H1 (cell line): ENCODE measurements around the gene ACKR3. TPM values are rescaled to one million over a fixed set of nuclear protein-coding genes. Genes with fewer than 3 reads are reported as not detected.

Experiments
- CTCF ChIA-PET: fragments of 300-600 bp; sonication (Branson Sonifier 250); formaldehyde crosslinking; loops from one replicate; lab custom pipeline; 2021; ENCODE audit not compliant: partially characterized antibody; lab: Charles Lee
- POLR2A ChIA-PET: fragments of 300-600 bp; sonication (Branson Sonifier 250); formaldehyde crosslinking; loops from one replicate; lab custom pipeline; 2021; ENCODE audit warnings: inconsistent platforms; ENCODE audit not compliant: partially characterized antibody; lab: Charles Lee
- DNase-seq, 2 experiments: peaks; one replicate each; pipeline versions ENCODE4 v3.0.0 to v3.0.0-alpha.2; 2010 to 2022; ENCODE audit warnings: low spot score in 2 of 2, low read depth in 1 of 2, mixed read lengths in 1 of 2
- FAIRE-seq: peaks from 2 replicates; lab custom pipeline; 2011; peaks lifted over from hg19 to GRCh38; lab: Jason Lieb, UNC
- H2AFZ ChIP-seq: 2 replicates; pipeline ENCODE4 v1.8.1; 2012; ENCODE audit warnings: low read length, inconsistent platforms
- H2AK5ac ChIP-seq: 2 replicates; pipeline ENCODE4 v1.6.1; 2013; ENCODE audit warnings: low read depth, low read length
- H2BK120ac ChIP-seq: replicated peaks from 2 replicates; pipeline ENCODE3; 2013; ENCODE audit warnings: low read depth, low read length, inconsistent platforms
- H2BK12ac ChIP-seq: 2 replicates; pipeline ENCODE4 v1.6.1; 2013; ENCODE audit warnings: low read depth, low read length
- H2BK15ac ChIP-seq: 2 replicates; pipeline ENCODE4 v1.6.1; 2013; ENCODE audit warnings: low read length
- H2BK20ac ChIP-seq: 2 replicates; pipeline ENCODE4 v1.6.1; 2013; ENCODE audit warnings: low read length
- H2BK5ac ChIP-seq: 2 replicates; pipeline ENCODE4 v1.6.1; 2013; ENCODE audit warnings: low read depth, low read length
- H3K14ac ChIP-seq: 2 replicates; pipeline ENCODE4 v1.6.1; 2013; ENCODE audit warnings: inconsistent platforms; ENCODE audit not compliant: insufficient read length
- H3K18ac ChIP-seq: 2 replicates; pipeline ENCODE4 v1.6.1; 2013; ENCODE audit warnings: low read length; ENCODE audit errors: extremely low read depth
- H3K23ac ChIP-seq: 2 replicates; pipeline ENCODE4 v1.6.1; 2013; ENCODE audit warnings: inconsistent platforms; ENCODE audit not compliant: insufficient read length
- H3K23me2 ChIP-seq: 2 replicates; pipeline ENCODE4 v1.6.1; 2013; ENCODE audit warnings: low read depth, low read length
- H3K27ac ChIP-seq: 2 replicates; pipeline ENCODE4 v1.6.1; 2011; ENCODE audit warnings: low read depth, low read length, inconsistent platforms
- H3K27me3 ChIP-seq, 4 experiments: replicated peaks in 1 of 4; 1 replicate in 1 of 4; 2 replicates in 3 of 4; pipeline versions ENCODE4 v1.6.1 to v1.8.1; 2011 to 2013; ENCODE audit warnings: low read length in 3 of 4, mild to moderate bottlenecking in 3 of 4, inconsistent platforms in 2 of 4, mixed read lengths in 2 of 4, moderate library complexity in 1 of 4; ENCODE audit not compliant: control insufficient read depth in 3 of 4, insufficient read depth in 3 of 4; ENCODE audit errors: extremely low read depth in 1 of 4
- H3K36me3 ChIP-seq, 4 experiments: 2 replicates each; pipeline versions ENCODE4 v1.6.1 to v1.8.1; 2011 to 2013; ENCODE audit warnings: mild to moderate bottlenecking in 4 of 4, low read length in 3 of 4, moderate library complexity in 2 of 4, control low read depth in 1 of 4, inconsistent platforms in 1 of 4; ENCODE audit not compliant: insufficient read depth in 4 of 4, control insufficient read depth in 2 of 4
- H3K4ac ChIP-seq: replicated peaks from 2 replicates; pipeline ENCODE3; 2013; ENCODE audit warnings: low read length, low read depth, mixed read lengths, inconsistent platforms; ENCODE audit not compliant: insufficient read length
- H3K4me1 ChIP-seq, 4 experiments: replicated peaks in 1 of 4; 1 replicate in 1 of 4; 2 replicates in 3 of 4; pipeline versions ENCODE4 v1.6.1 to v1.8.1; 2011 to 2013; ENCODE audit warnings: low read length in 3 of 4, inconsistent platforms in 2 of 4, mixed read lengths in 1 of 4; ENCODE audit not compliant: insufficient read depth in 4 of 4, control insufficient read depth in 3 of 4
- H3K4me2 ChIP-seq, 2 experiments: 2 replicates each; pipeline versions ENCODE4 v1.6.1 to v1.8.1; 2011 to 2013; ENCODE audit warnings: low read depth in 2 of 2, low read length in 2 of 2, control low read depth in 1 of 2, inconsistent platforms in 1 of 2, mild to moderate bottlenecking in 1 of 2; ENCODE audit not compliant: insufficient read depth in 1 of 2
- H3K4me3 ChIP-seq, 4 experiments: fragments of 200-600, 300-600 bp in 1 of 4; sonication (generic), shearing (Covaris generic), sonication (Bioruptor Twin) in 1 of 4; 2 replicates each; pipeline versions ENCODE4 v1.5.1 to v1.8.1; 2011 to 2016; ENCODE audit warnings: low read length in 4 of 4, low read depth in 3 of 4, control low read depth in 2 of 4, inconsistent platforms in 2 of 4, mild to moderate bottlenecking in 2 of 4, mixed read lengths in 1 of 4, moderate library complexity in 1 of 4; ENCODE audit not compliant: insufficient read depth in 2 of 4; ENCODE audit errors: extremely low read depth in 1 of 4
- H3K56ac ChIP-seq: replicated peaks from 2 replicates; pipeline ENCODE3; 2013; ENCODE audit warnings: low read depth, mild to moderate bottlenecking, mixed read lengths, low read length, inconsistent platforms; ENCODE audit not compliant: insufficient read length
- H3K79me1 ChIP-seq: 2 replicates; pipeline ENCODE4 v1.6.1; 2013; ENCODE audit warnings: low read depth, low read length, control low read depth
- H3K79me2 ChIP-seq, 2 experiments: 2 replicates each; pipeline versions ENCODE4 v1.6.1 to v1.8.1; 2012 to 2013; ENCODE audit warnings: low read length in 2 of 2, mild to moderate bottlenecking in 2 of 2, inconsistent platforms in 1 of 2; ENCODE audit not compliant: insufficient read depth in 2 of 2, control insufficient read depth in 1 of 2
- H3K9ac ChIP-seq, 4 experiments: replicated peaks in 1 of 4; 1 replicate in 1 of 4; 2 replicates in 3 of 4; pipeline versions ENCODE4 v1.6.1 to v1.8.1; 2011 to 2013; ENCODE audit warnings: low read depth in 3 of 4, low read length in 3 of 4, control low read depth in 2 of 4, mild to moderate bottlenecking in 2 of 4, moderate library complexity in 2 of 4, inconsistent platforms in 1 of 4; ENCODE audit errors: extremely low read depth in 1 of 4
- H3K9me3 ChIP-seq, 2 experiments: 2 replicates each; pipeline versions ENCODE4 v1.6.1 to v1.8.1; 2012 to 2013; ENCODE audit warnings: mild to moderate bottlenecking in 2 of 2, moderate library complexity in 2 of 2, control low read depth in 1 of 2, inconsistent platforms in 1 of 2, low read depth in 1 of 2, low read length in 1 of 2, mixed read lengths in 1 of 2; ENCODE audit not compliant: insufficient read depth in 2 of 2
- H4K20me1 ChIP-seq, 2 experiments: replicated peaks in 1 of 2; 2 replicates each; pipeline versions ENCODE3 to v1.8.1; 2011 to 2013; ENCODE audit warnings: inconsistent platforms in 2 of 2, low read length in 2 of 2, mild to moderate bottlenecking in 1 of 2; ENCODE audit not compliant: insufficient read depth in 2 of 2, control insufficient read depth in 1 of 2
- H4K5ac ChIP-seq: 2 replicates; pipeline ENCODE4 v1.6.1; 2013; ENCODE audit warnings: low read length, low read depth, mixed read lengths, inconsistent platforms; ENCODE audit not compliant: insufficient read length
- H4K8ac ChIP-seq: 2 replicates; pipeline ENCODE4 v1.8.0; 2013; ENCODE audit warnings: mild to moderate bottlenecking, moderate library complexity, low read length, inconsistent platforms; ENCODE audit not compliant: insufficient read depth; ENCODE audit errors: extremely low read depth
- H4K91ac ChIP-seq: replicated peaks from 2 replicates; pipeline ENCODE3; 2013; ENCODE audit warnings: low read length, mixed read lengths, inconsistent platforms; ENCODE audit not compliant: insufficient read length
- GTF2F1 ChIP-seq: IDR thresholded peaks from 2 replicates; pipeline ENCODE4 v1.6.1; 2012; ENCODE audit warnings: low read depth, low read length, improper control_type of control experiment, borderline replicate concordance
- POU5F1 ChIP-seq: IDR thresholded peaks from 2 replicates; pipeline ENCODE4 v1.6.1; 2011; ENCODE audit warnings: low read depth, mild to moderate bottlenecking, low read length, moderate library complexity
- RAD21 ChIP-seq, 2 experiments: IDR thresholded peaks in 1 of 2; conservative IDR thresholded peaks in 1 of 2; 2 replicates each; pipeline ENCODE4 v1.6.1; 2011; ENCODE audit warnings: low read depth in 2 of 2, low read length in 2 of 2, improper control_type of control experiment in 1 of 2, inconsistent platforms in 1 of 2, mild to moderate bottlenecking in 1 of 2, moderate library complexity in 1 of 2
- RXRA ChIP-seq: IDR thresholded peaks from 2 replicates; pipeline ENCODE4 v1.6.1; 2011; ENCODE audit warnings: low read depth, mild to moderate bottlenecking, low read length, moderate library complexity; ENCODE audit not compliant: insufficient read depth
- SIX5 ChIP-seq: IDR thresholded peaks from 2 replicates; pipeline ENCODE4 v1.6.1; 2011; ENCODE audit warnings: mild to moderate bottlenecking, low read depth, low read length
- SP2 ChIP-seq: IDR thresholded peaks from 2 replicates; pipeline ENCODE4 v1.6.1; 2012; ENCODE audit warnings: mild to moderate bottlenecking, low read length, inconsistent platforms
- TAF1 ChIP-seq: IDR thresholded peaks from 2 replicates; pipeline ENCODE4 v1.6.1; 2011; ENCODE audit warnings: mild to moderate bottlenecking, low read depth, low read length
- ZNF274 ChIP-seq: IDR thresholded peaks from 2 replicates; pipeline ENCODE4 v1.7.0; 2012; ENCODE audit warnings: low read length, borderline replicate concordance; ENCODE audit errors: extremely low read depth
- WGBS, 2 experiments: shearing (Covaris generic) in 1 of 2; methylation state at CpG; one replicate each; pipeline versions ENCODE4 v1.1.6 to v1.1.7; 2013 to 2015; ENCODE audit warnings: low lambda C conversion rate in 2 of 2, mixed read lengths in 2 of 2, inconsistent platforms in 1 of 2, low coverage in 1 of 2, missing lambda C conversion rate in 1 of 2; ENCODE audit not compliant: insufficient replicate concordance in 2 of 2, insufficient coverage in 1 of 2, insufficient read length in 1 of 2; ENCODE audit errors: extremely low coverage in 1 of 2, missing lambda C conversion rate in 1 of 2; 5-methylcytosine and 5-hydroxymethylcytosine counted together
- polyA plus RNA-seq, 7 experiments: library from polyadenylated mRNA; depleted of rRNA in 3 of 7; stranded (reverse) in 5 of 7; unstranded in 2 of 7; fragments of >200 nt in 5 of 7; fragments of 200-250 nt in 2 of 7; gene quantifications; 1 replicate in 5 of 7; 2 replicates in 1 of 7; 4 replicates in 1 of 7; pipeline versions ENCODE4 v1.2.1 to v1.2.3, GENCODE V29; 2011 to 2013; ENCODE audit warnings: missing spikeins in 2 of 7, mixed read lengths in 2 of 7
- total RNA-seq: library from RNA; stranded (reverse); fragmentation: NEBNext Ultra II Directional; extraction: Animal tissue kit (Norgen Biotek cat#: 25700); gene quantifications from 2 replicates; pipeline ENCODE4 v1.2.1, GENCODE V29; 2021
- TF ChIP-seq, protein P1 (sequence below), 3 experiments: IDR thresholded peaks; 1 replicate in 2 of 3; 2 replicates in 1 of 3; pipeline versions ENCODE4 v1.5.1 to v1.6.1; 2011; ENCODE audit warnings: low read length in 3 of 3, mild to moderate bottlenecking in 3 of 3, inconsistent platforms in 2 of 3, low read depth in 1 of 3, moderate library complexity in 1 of 3; ENCODE audit not compliant: insufficient read depth in 1 of 3; ENCODE audit errors: control extremely low read depth in 1 of 3
- TF ChIP-seq, protein P2 (sequence below): IDR thresholded peaks from 2 replicates; pipeline ENCODE4 v1.6.1; 2012; ENCODE audit warnings: inconsistent platforms

ACKR3 gene
- total and polyA plus RNA-seq, 2 of the 8 experiments (the other 6 are each of a cell fraction or from before 2014, with no cell fraction given): 1.4 to 24.4 TPM

DNA sequence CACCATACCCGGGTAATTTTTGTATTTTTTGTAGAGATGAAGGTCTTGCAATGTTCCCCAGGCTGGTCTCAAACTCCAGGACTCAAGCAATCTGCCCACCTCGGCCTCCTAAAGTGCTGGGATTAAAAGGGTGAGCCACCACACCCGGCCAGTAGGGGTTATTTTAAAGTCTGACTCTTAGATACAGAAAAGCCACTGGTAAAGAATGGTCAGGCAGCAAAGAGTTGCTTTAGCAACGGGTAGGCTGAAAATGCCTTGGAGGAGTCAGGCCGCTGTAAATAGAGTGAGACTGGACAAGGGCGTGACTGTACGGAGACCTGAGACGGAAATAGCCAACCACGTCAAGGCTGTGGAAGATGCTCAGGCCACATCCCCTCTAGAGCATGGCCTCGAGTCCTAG is 54.2 kb downstream of the ACKR3 start:
- Histone ChIP-seq H4K91ac (no peak overlapping the region), H3K4me1 (peaks cover 0 to 3% (median 1%) of the 10 kb centered on the region in 4 experiments; a peak in 2 of 7 replicates), H3K23ac (no peak overlapping the region), H2BK120ac (no peak overlapping the region), H3K9me3 (no peaks in the 10 kb centered on the region), H2AFZ (no peak overlapping the region), H3K79me1 (no peaks in the 10 kb centered on the region), H4K5ac (no peak overlapping the region), H4K20me1 (no peaks in the 10 kb centered on the region), H3K14ac (no peak overlapping the region), H3K4me2 (no peak overlapping the region), H2BK12ac (no peak overlapping the region), H3K4me3 (no peak overlapping the region), H3K27ac (no peak overlapping the region), H4K8ac (peak overlapping the region; percentile 62; the same call in 1 of the 2 replicates), H3K79me2 (no peaks in the 10 kb centered on the region), H2AK5ac (no peak overlapping the region), H3K18ac (no peak overlapping the region), H3K56ac (no peak overlapping the region), H2BK15ac (no peak overlapping the region), H3K36me3 (no peaks in the 10 kb centered on the region), H3K9ac (no peak overlapping the region), H2BK5ac (no peak overlapping the region), H3K27me3 (no peaks in the 10 kb centered on the region), H3K4ac (no peak overlapping the region), H2BK20ac (no peak overlapping the region), H3K23me2 (no peaks in the 10 kb centered on the region)
- no peak for DNase-seq
- WGBS, 2 experiments: 89% methylated on average over 10 of the region's 10 CpGs; no CpG with 5 or more reads in 1 of the 2 experiments
- TF ChIP-seq SP2 (no peak), ZNF274 (no peak), RAD21 (IDR thresholded peaks at IDR 0.05 in 1 of 2, conservative IDR thresholded peaks at IDR 0.05 in 1 of 2; ENCODE audit: low read depth in 2 of 2, low read length in 2 of 2) (peak in 1 of 2 experiments; percentile 14; a peak in 1 of 4 replicates), GTF2F1 (no peak), RXRA (no peak), TAF1 (no peak), POU5F1 (no peak), SIX5 (no peak)
- TF ChIP-seq, protein P1, sequence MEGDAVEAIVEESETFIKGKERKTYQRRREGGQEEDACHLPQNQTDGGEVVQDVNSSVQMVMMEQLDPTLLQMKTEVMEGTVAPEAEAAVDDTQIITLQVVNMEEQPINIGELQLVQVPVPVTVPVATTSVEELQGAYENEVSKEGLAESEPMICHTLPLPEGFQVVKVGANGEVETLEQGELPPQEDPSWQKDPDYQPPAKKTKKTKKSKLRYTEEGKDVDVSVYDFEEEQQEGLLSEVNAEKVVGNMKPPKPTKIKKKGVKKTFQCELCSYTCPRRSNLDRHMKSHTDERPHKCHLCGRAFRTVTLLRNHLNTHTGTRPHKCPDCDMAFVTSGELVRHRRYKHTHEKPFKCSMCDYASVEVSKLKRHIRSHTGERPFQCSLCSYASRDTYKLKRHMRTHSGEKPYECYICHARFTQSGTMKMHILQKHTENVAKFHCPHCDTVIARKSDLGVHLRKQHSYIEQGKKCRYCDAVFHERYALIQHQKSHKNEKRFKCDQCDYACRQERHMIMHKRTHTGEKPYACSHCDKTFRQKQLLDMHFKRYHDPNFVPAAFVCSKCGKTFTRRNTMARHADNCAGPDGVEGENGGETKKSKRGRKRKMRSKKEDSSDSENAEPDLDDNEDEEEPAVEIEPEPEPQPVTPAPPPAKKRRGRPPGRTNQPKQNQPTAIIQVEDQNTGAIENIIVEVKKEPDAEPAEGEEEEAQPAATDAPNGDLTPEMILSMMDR (IDR thresholded peaks at IDR 0.05; ENCODE audit: control extremely low read depth in 1 of 3, insufficient read depth in 1 of 3, low read depth in 1 of 3, low read length in 3 of 3): peak in 2 of 3 experiments; percentile 15 to 32; a peak in 1 of 4 replicates
- TF ChIP-seq, protein P2, sequence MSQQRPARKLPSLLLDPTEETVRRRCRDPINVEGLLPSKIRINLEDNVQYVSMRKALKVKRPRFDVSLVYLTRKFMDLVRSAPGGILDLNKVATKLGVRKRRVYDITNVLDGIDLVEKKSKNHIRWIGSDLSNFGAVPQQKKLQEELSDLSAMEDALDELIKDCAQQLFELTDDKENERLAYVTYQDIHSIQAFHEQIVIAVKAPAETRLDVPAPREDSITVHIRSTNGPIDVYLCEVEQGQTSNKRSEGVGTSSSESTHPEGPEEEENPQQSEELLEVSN: no peak
- POLR2A ChIA-PET: no interaction called here
- CTCF ChIA-PET: interaction anchor here (0.8 to 5.0 kb wide), 8 partner anchors 9 to 84 kb away, joined by 3 to 35 read pairs (median 4); no protein-coding TSS in a partner anchor
- no peak for FAIRE-seq
